ENCODE measurements around the gene SP8. TPM values are rescaled to one million over a fixed set of nuclear protein-coding genes. Genes with fewer than 3 reads are reported as not detected.

The SP8 gene
- total RNA-seq, 1 experiment from 2014 or later: not detected

GRCh38 chr7:20738518-20739481, 47.9 kb downstream of the SP8 start:
- no peaks in the 10 kb centered on the region for H3K79me2 ChIP-seq (ENCODE audit: low read depth)
- TF ChIP-seq EZH2 (IDR thresholded peaks at IDR 0.05; ENCODE audit: low read depth): no peak
- no peak for TF ChIP-seq CTCF (conservative IDR thresholded peaks at IDR 0.05)
- H3K27me3 ChIP-seq (ENCODE audit: insufficient read depth, low read depth): no peaks in the 10 kb centered on the region
- intact Hi-C loops (cut with micrococcal nuclease; ENCODE audit: unreplicated experiment): no loop called here
- H3K9me3 ChIP-seq (ENCODE audit: insufficient read depth, low read depth): no peaks in the 10 kb centered on the region
- H4K20me1 ChIP-seq (ENCODE audit: insufficient read depth): no peaks in the 10 kb centered on the region
- no peak overlapping the region for H3K4me3 ChIP-seq
- ChIA-PET CTCF (no interaction called here), POLR2A (ENCODE audit: unreplicated experiment) (no interaction called here)
- no peaks in the 10 kb centered on the region; the same call in 1 of the 2 replicates for H3K9me2 ChIP-seq (ENCODE audit: insufficient read depth)
- H3K36me3 ChIP-seq (ENCODE audit: low read depth): no peaks in the 10 kb centered on the region
- H3K4me1 ChIP-seq (replicated peaks; ENCODE audit: insufficient read depth): no peaks in the 10 kb centered on the region
- H3K4me2 ChIP-seq: no peak overlapping the region
- no peaks in the 10 kb centered on the region for H3F3A ChIP-seq (ENCODE audit: insufficient read depth, low read depth)
- H2AFZ ChIP-seq: 0 out of 2 replicates have a peak overlapping the region, but pooled peaks have one; percentile 49
- H3K27ac ChIP-seq: no peak overlapping the region
- BruUV-seq (replicated peaks): no TSS peak
- DNase-seq: no peak

- intact Hi-C loops (cut with micrococcal nuclease; ENCODE audit: unreplicated experiment): no loop called here
- no peak for DNase-seq
- CTCF ChIA-PET: no interaction called here
- Histone ChIP-seq H3K27me3 (ENCODE audit: insufficient read depth, low read depth) (no peaks in the 10 kb centered on the region), H3F3A (ENCODE audit: insufficient read depth, low read depth) (no peaks in the 10 kb centered on the region), H3K4me1 (replicated peaks; ENCODE audit: insufficient read depth) (no peaks in the 10 kb centered on the region), H4K20me1 (ENCODE audit: insufficient read depth) (no peaks in the 10 kb centered on the region), H3K36me3 (ENCODE audit: low read depth) (no peaks in the 10 kb centered on the region), H2AFZ (peak overlapping the region; percentile 49; the same call in 1 of the 2 replicates), H3K4me2 (no peak overlapping the region), H3K27ac (no peak overlapping the region), H3K79me2 (ENCODE audit: low read depth) (no peaks in the 10 kb centered on the region), H3K9me3 (ENCODE audit: insufficient read depth, low read depth) (no peaks in the 10 kb centered on the region), H3K4me3 (no peak overlapping the region), H3K9me2 (ENCODE audit: insufficient read depth) (no peaks in the 10 kb centered on the region; the same call in 1 of the 2 replicates)
- TF ChIP-seq EZH2 (IDR thresholded peaks at IDR 0.05; ENCODE audit: low read depth) (no peak), CTCF (conservative IDR thresholded peaks at IDR 0.05) (no peak)
- no TSS peak for BruUV-seq (replicated peaks)
- POLR2A ChIA-PET (ENCODE audit: unreplicated experiment): no interaction called here
Observed at GRCh38 chr7:20737840-20738448, 48.7 kb downstream of the SP8 start.

GRCh38 chr7:20735346-20736065, 51.2 kb downstream of the SP8 start:
- Histone ChIP-seq H4K20me1 (ENCODE audit: insufficient read depth) (no peaks in the 10 kb centered on the region), H3K79me2 (ENCODE audit: low read depth) (no peaks in the 10 kb centered on the region), H3F3A (ENCODE audit: insufficient read depth, low read depth) (no peaks in the 10 kb centered on the region), H3K9me3 (ENCODE audit: insufficient read depth, low read depth) (no peaks in the 10 kb centered on the region), H3K4me3 (no peak overlapping the region), H3K27ac (no peak overlapping the region), H2AFZ (no peak overlapping the region), H3K4me1 (replicated peaks; ENCODE audit: insufficient read depth) (no peaks in the 10 kb centered on the region), H3K4me2 (no peak overlapping the region), H3K27me3 (ENCODE audit: insufficient read depth, low read depth) (no peaks in the 10 kb centered on the region), H3K36me3 (ENCODE audit: low read depth) (no peaks in the 10 kb centered on the region), H3K9me2 (ENCODE audit: insufficient read depth) (no peaks in the 10 kb centered on the region)
- TF ChIP-seq EZH2 (IDR thresholded peaks at IDR 0.05; ENCODE audit: low read depth): no peak
- TF ChIP-seq CTCF (conservative IDR thresholded peaks at IDR 0.05): no peak
- intact Hi-C loops (cut with micrococcal nuclease; ENCODE audit: unreplicated experiment): no loop called here
- POLR2A ChIA-PET (ENCODE audit: unreplicated experiment): no interaction called here
- DNase-seq: no peak
- CTCF ChIA-PET: no interaction called here
- BruUV-seq (replicated peaks): no TSS peak

Data from PC-9 (cell line).